Measurements from ENCODE around the gene PPP3CA. TPM values are rescaled to one million over a fixed set of nuclear protein-coding genes. Genes with fewer than 3 reads are reported as not detected.
A peak's percentile ranks its signal among the peaks of the same experiment; 100 is the strongest.
"Not testable (repeated sequence)": the region's sequence is repeated elsewhere in the genome, so short reads cannot be mapped to it uniquely, and the experiment has no call there.

PPP3CA gene
- total and polyA plus RNA-seq, 2 donors from 2014 or later, result 6.9 to 31.5 TPM

DNA sequence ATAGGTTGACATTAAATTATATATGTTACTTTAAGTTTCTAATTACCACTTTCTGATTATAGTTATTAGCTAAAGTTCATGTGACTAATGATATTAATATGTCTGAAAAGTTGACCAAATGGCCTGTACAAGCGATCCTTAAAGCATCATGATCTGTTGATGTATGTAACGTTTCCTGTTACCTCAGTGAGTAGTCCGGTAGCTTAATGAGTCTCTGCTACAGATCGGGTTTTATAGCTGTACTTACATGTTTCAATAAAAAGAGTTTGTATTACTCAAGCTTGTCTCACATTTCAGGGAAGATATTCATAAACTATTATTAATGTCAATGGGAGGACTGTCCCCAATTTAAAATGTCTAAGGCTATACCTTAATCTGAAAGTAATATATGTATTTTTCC is 246.3 kb downstream of the PPP3CA start:
- H3K4me1 ChIP-seq (ENCODE audit: control insufficient read depth in 2 of 3, insufficient read depth in 2 of 3, low read depth in 1 of 3, low read length in 3 of 3), result peaks cover 11 to 18% (median 13%) of the 10 kb centered on the region in 3 donors
- DNase-seq (no peak), FAIRE-seq (no peak)
- no peaks in the 10 kb centered on the region for H3K36me3 ChIP-seq (ENCODE audit: control insufficient read depth in 2 of 3, insufficient read depth in 3 of 3, low read length in 3 of 3)
- H3K27me3 ChIP-seq (ENCODE audit: control insufficient read depth, insufficient read depth, low read length), result no peaks in the 10 kb centered on the region
- H3K27ac ChIP-seq (ENCODE audit: low read depth in 2 of 2, low read length in 2 of 2), result no peak overlapping the region
- no peak overlapping the region for H3K9ac ChIP-seq (ENCODE audit: low read length in 3 of 3)
- H3K4me3 ChIP-seq (ENCODE audit: low read length in 3 of 3), result no peak overlapping the region
- no peaks in the 10 kb centered on the region for H3K9me3 ChIP-seq (ENCODE audit: control insufficient read depth in 2 of 3, insufficient read depth in 1 of 3, low read length in 3 of 3)
- TF ChIP-seq CTCF (IDR thresholded peaks at IDR 0.05; ENCODE audit: borderline replicate concordance, extremely low read depth, insufficient read depth), result no peak
- intact Hi-C loops (cut with DNase I), result no loop called here

DNA sequence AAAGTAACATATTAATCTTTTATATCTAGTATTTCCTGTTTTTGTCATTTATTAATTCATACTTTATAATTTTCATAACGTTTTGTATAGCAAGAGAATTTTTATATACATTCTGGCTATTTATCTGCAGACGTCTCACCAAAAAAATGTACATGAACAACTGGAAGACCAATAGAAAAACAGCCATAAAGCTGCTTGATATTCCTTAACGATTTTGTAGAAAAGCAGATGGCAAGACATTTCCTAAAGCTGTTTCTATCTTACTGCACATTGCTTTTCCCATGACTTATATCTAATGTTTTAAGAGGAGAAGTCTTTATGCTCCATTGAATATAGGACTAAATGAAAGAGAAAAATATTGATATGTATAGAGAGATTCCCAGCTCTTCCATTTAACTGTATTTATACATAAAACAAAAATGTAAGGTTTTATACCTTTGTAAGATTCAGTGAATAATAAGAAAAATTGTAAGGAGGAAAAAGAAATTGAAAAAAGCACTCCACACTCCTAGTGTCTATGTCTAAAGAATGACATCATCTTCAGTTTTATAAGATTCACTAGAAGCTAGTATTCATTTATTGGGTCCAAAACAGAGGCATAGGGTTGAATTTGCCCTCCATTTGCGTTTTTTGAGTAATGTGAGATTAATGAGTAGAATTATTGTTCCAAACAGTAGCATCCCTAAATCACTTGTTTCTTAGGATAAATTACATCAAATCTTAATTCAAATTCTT is 248.5 kb downstream of the PPP3CA start:
- intact Hi-C loops (cut with DNase I), result no loop called here
- DNase-seq, result peak in 1 of 5 donors; percentile 34
- no peak overlapping the region for H3K4me3 ChIP-seq (ENCODE audit: low read length in 3 of 3)
- no peak overlapping the region for H3K9ac ChIP-seq (ENCODE audit: low read length in 3 of 3)
- FAIRE-seq, result no peak
- no peak overlapping the region for H3K27ac ChIP-seq (ENCODE audit: low read depth in 2 of 2, low read length in 2 of 2)
- TF ChIP-seq CTCF (IDR thresholded peaks at IDR 0.05; ENCODE audit: borderline replicate concordance, extremely low read depth, insufficient read depth), result no peak
- H3K4me1 ChIP-seq (ENCODE audit: control insufficient read depth in 2 of 3, insufficient read depth in 2 of 3, low read depth in 1 of 3, low read length in 3 of 3), result peaks cover 7 to 8% (median 7%) of the 10 kb centered on the region in 3 donors
- H3K36me3 ChIP-seq (ENCODE audit: control insufficient read depth in 2 of 3, insufficient read depth in 3 of 3, low read length in 3 of 3), result no peaks in the 10 kb centered on the region
- no peaks in the 10 kb centered on the region for H3K9me3 ChIP-seq (ENCODE audit: control insufficient read depth in 2 of 3, insufficient read depth in 1 of 3, low read length in 3 of 3)
- no peaks in the 10 kb centered on the region for H3K27me3 ChIP-seq (ENCODE audit: control insufficient read depth, insufficient read depth, low read length)

DNA sequence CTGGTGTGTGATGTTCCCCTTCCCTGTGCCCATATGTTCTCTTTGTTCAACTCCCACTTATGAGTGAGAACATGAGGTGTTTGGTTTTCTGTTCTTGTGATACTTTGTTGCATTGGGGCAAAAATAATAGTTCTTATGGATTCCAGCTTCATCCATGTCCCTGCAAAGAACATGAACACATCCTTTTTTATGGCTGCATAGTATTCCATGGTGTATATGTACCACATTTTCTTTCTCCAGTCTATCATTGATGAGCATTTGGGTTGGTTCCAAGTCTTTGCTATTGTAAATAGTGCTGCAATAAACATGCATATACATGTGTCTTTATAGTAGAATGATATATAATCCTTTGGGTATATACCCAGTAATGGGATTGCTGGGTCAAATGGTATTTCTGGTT is 254.7 kb downstream of the PPP3CA start:
- H3K27ac ChIP-seq (ENCODE audit: low read depth in 2 of 2, low read length in 2 of 2); H3K4me1 ChIP-seq (ENCODE audit: control insufficient read depth in 2 of 3, insufficient read depth in 2 of 3, low read depth in 1 of 3, low read length in 3 of 3); FAIRE-seq; intact Hi-C loops (cut with DNase I); H3K9ac ChIP-seq (ENCODE audit: low read length in 3 of 3); H3K27me3 ChIP-seq (ENCODE audit: control insufficient read depth, insufficient read depth, low read length); H3K36me3 ChIP-seq (ENCODE audit: control insufficient read depth in 2 of 3, insufficient read depth in 3 of 3, low read length in 3 of 3); DNase-seq; H3K4me3 ChIP-seq (ENCODE audit: low read length in 3 of 3); H3K9me3 ChIP-seq (ENCODE audit: control insufficient read depth in 2 of 3, insufficient read depth in 1 of 3, low read length in 3 of 3): not testable (repeated sequence)

DNA sequence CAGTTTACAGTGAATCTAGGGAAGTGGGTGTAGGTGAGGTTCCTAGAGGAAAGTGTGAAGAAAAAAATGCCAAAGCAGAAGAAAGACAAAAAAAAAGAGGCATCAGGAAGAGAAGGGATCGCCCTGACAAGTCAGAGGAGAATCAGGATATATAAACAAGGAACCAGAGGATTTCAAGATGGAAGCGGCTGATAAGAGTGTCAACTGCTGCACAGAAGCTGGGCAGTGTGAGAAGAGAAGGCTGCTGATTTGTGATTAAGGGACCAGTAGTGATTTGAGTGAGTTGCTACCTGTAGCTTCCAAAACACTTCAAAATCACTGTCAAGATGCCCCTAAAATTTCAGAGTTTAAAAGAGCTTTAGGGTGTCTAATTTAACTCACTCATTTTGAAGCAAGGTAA is 258.2 kb downstream of the PPP3CA start:
- DNase-seq, result no peak
- no peaks in the 10 kb centered on the region for H3K9me3 ChIP-seq (ENCODE audit: control insufficient read depth in 2 of 3, insufficient read depth in 1 of 3, low read length in 3 of 3)
- no peak overlapping the region for H3K9ac ChIP-seq (ENCODE audit: low read length in 3 of 3)
- no peaks in the 10 kb centered on the region for H3K36me3 ChIP-seq (ENCODE audit: control insufficient read depth in 2 of 3, insufficient read depth in 3 of 3, low read length in 3 of 3)
- intact Hi-C loops (cut with DNase I), result no loop called here
- no peaks in the 10 kb centered on the region for H3K27me3 ChIP-seq (ENCODE audit: control insufficient read depth, insufficient read depth, low read length)
- H3K4me3 ChIP-seq (ENCODE audit: low read length in 3 of 3), result no peak overlapping the region
- no peaks in the 10 kb centered on the region for H3K4me1 ChIP-seq (ENCODE audit: control insufficient read depth in 2 of 3, insufficient read depth in 2 of 3, low read depth in 1 of 3, low read length in 3 of 3)
- no peak overlapping the region for H3K27ac ChIP-seq (ENCODE audit: low read depth in 2 of 2, low read length in 2 of 2)
- no peak for TF ChIP-seq CTCF (IDR thresholded peaks at IDR 0.05; ENCODE audit: borderline replicate concordance, extremely low read depth, insufficient read depth)
- no peak for FAIRE-seq
